ENCODE measurements around the gene XPNPEP2. TPM values are rescaled to one million over a fixed set of nuclear protein-coding genes. Genes with fewer than 3 reads are reported as not detected.

The XPNPEP2 gene
- total RNA-seq, 1 donor from 2014 or later: not detected

GRCh38 chrX:129813662-129814368 is 75.0 kb downstream of the XPNPEP2 start:
- Histone ChIP-seq H3K27ac (ENCODE audit: low read depth, low read length) (no peak overlapping the region), H3K9me3 (ENCODE audit: insufficient read depth, low read depth, low read length) (no peaks in the 10 kb centered on the region), H4K20me1 (ENCODE audit: insufficient read depth, low read length) (no peaks in the 10 kb centered on the region), H2AFZ (ENCODE audit: low read depth, low read length) (no peak overlapping the region), H3K4me2 (ENCODE audit: low read length) (no peak overlapping the region), H3K27me3 (ENCODE audit: insufficient read depth, low read length) (no peaks in the 10 kb centered on the region), H3K9ac (ENCODE audit: low read length) (no peak overlapping the region), H3K4me3 (ENCODE audit: insufficient read depth, low read depth, low read length) (no peak overlapping the region), H3K79me2 (ENCODE audit: insufficient read depth, low read length) (no peaks in the 10 kb centered on the region), H3K4me1 (ENCODE audit: insufficient read depth, low read length) (no peaks in the 10 kb centered on the region), H3K36me3 (ENCODE audit: insufficient read depth, low read length) (peaks cover 8% of the 10 kb centered on the region)
- peaks cover 2% of the 10 kb centered on the region for H3K9me3 Mint-ChIP-seq (ENCODE audit: unreplicated experiment)
- no peak for TF ChIP-seq EZH2 (IDR thresholded peaks at IDR 0.05; ENCODE audit: insufficient read depth, low read length)
- TF ChIP-seq, protein P1, sequence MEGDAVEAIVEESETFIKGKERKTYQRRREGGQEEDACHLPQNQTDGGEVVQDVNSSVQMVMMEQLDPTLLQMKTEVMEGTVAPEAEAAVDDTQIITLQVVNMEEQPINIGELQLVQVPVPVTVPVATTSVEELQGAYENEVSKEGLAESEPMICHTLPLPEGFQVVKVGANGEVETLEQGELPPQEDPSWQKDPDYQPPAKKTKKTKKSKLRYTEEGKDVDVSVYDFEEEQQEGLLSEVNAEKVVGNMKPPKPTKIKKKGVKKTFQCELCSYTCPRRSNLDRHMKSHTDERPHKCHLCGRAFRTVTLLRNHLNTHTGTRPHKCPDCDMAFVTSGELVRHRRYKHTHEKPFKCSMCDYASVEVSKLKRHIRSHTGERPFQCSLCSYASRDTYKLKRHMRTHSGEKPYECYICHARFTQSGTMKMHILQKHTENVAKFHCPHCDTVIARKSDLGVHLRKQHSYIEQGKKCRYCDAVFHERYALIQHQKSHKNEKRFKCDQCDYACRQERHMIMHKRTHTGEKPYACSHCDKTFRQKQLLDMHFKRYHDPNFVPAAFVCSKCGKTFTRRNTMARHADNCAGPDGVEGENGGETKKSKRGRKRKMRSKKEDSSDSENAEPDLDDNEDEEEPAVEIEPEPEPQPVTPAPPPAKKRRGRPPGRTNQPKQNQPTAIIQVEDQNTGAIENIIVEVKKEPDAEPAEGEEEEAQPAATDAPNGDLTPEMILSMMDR (IDR thresholded peaks at IDR 0.05; ENCODE audit: insufficient read depth, low read depth, low read length): no peak
- DNase-seq (ENCODE audit: low read depth) (no peak), FAIRE-seq (no peak)
- H3K27me3 Mint-ChIP-seq (ENCODE audit: low read depth, unreplicated experiment): no peaks in the 10 kb centered on the region
- H3K4me3 Mint-ChIP-seq (ENCODE audit: unreplicated experiment): no peak overlapping the region
- peaks cover 12% of the 10 kb centered on the region for H3K36me3 Mint-ChIP-seq (ENCODE audit: low read depth, unreplicated experiment)
- no peak overlapping the region for H3K27ac Mint-ChIP-seq (ENCODE audit: unreplicated experiment)
- no peaks in the 10 kb centered on the region for H3K4me1 Mint-ChIP-seq (ENCODE audit: low read depth, unreplicated experiment)

GRCh38 chrX:129818123-129818522 is 79.3 kb downstream of the XPNPEP2 start:
- Histone ChIP-seq H4K20me1 (ENCODE audit: insufficient read depth, low read length) (peaks cover 3% of the 10 kb centered on the region), H3K4me3 (ENCODE audit: insufficient read depth, low read depth, low read length) (no peak overlapping the region), H3K36me3 (ENCODE audit: insufficient read depth, low read length) (peaks cover 4% of the 10 kb centered on the region), H2AFZ (ENCODE audit: low read depth, low read length) (no peak overlapping the region), H3K4me1 (ENCODE audit: insufficient read depth, low read length) (no peaks in the 10 kb centered on the region), H3K27me3 (ENCODE audit: insufficient read depth, low read length) (no peaks in the 10 kb centered on the region), H3K9ac (ENCODE audit: low read length) (no peak overlapping the region), H3K9me3 (ENCODE audit: insufficient read depth, low read depth, low read length) (no peaks in the 10 kb centered on the region), H3K27ac (ENCODE audit: low read depth, low read length) (no peak overlapping the region), H3K79me2 (ENCODE audit: insufficient read depth, low read length) (no peaks in the 10 kb centered on the region), H3K4me2 (ENCODE audit: low read length) (no peak overlapping the region)
- Mint-ChIP-seq H3K36me3 (ENCODE audit: low read depth, unreplicated experiment) (peaks cover 7% of the 10 kb centered on the region), H3K27ac (ENCODE audit: unreplicated experiment) (no peak overlapping the region), H3K4me3 (ENCODE audit: unreplicated experiment) (no peak overlapping the region), H3K27me3 (ENCODE audit: low read depth, unreplicated experiment) (no peaks in the 10 kb centered on the region), H3K4me1 (ENCODE audit: low read depth, unreplicated experiment) (no peaks in the 10 kb centered on the region), H3K9me3 (ENCODE audit: unreplicated experiment) (no peaks in the 10 kb centered on the region)
- TF ChIP-seq, protein P1 (IDR thresholded peaks at IDR 0.05; ENCODE audit: insufficient read depth, low read depth, low read length): no peak
- TF ChIP-seq EZH2 (IDR thresholded peaks at IDR 0.05; ENCODE audit: insufficient read depth, low read length): no peak
- DNase-seq (ENCODE audit: low read depth) (peak; percentile 9), FAIRE-seq (no peak)

Other genes with a start within 250 kb of the XPNPEP2 start
- 104 and 107 TPM in 2 replicates for gene SMARCA1, start 215.5 kb upstream of the XPNPEP2 start, total RNA-seq
- gene OCRL, start 198.7 kb upstream of the XPNPEP2 start, total RNA-seq: 36.1 and 36.2 TPM in 2 replicates
- 0.62 and 2.1 TPM in 2 replicates for gene APLN, start 84.0 kb upstream of the XPNPEP2 start, total RNA-seq
- gene SASH3, start 41.0 kb downstream of the XPNPEP2 start, total RNA-seq: not detected in 2 replicates
- gene ZDHHC9, start 104.9 kb downstream of the XPNPEP2 start, total RNA-seq: 64.0 and 66.7 TPM in 2 replicates
- 22.2 and 23.4 TPM in 2 replicates for gene UTP14A, start 167.2 kb downstream of the XPNPEP2 start, total RNA-seq
- gene BCORL1, start 243.7 kb downstream of the XPNPEP2 start, total RNA-seq: 20.0 and 22.3 TPM in 2 replicates